PC-3 (cell line): Measurements from ENCODE around the gene KPNA4. TPM values are rescaled to one million over a fixed set of nuclear protein-coding genes. Genes with fewer than 3 reads are reported as not detected.
"Not testable (repeated sequence)": the region's sequence is repeated elsewhere in the genome, so short reads cannot be mapped to it uniquely, and the experiment has no call there.

Source experiments
- ATAC-seq: fragments of 200-7000 bp; cut with Tn5 transposase; 2 replicates; pipeline ENCODE4 v1.9.1; 2020; ENCODE audit warnings: mild to moderate bottlenecking, moderate library complexity
- BruUV-seq: library from RNA; stranded (reverse); fragments of 400-500 nt; replicated peaks from 2 replicates; lab custom pipeline; 2021; lab: Mats Ljungman, UMichigan
- CTCF ChIA-PET: fragments of 300-600 bp; sonication (Branson Sonifier 250); formaldehyde crosslinking; loops from one replicate; lab custom pipeline; 2022; ENCODE audit warnings: antibody characterized with exemption; lab: Charles Lee
- POLR2A ChIA-PET: fragments of 300-600 bp; sonication (Branson Sonifier 250); formaldehyde crosslinking; loops from one replicate; lab custom pipeline; 2022; ENCODE audit warnings: antibody characterized with exemption; ENCODE audit not compliant: unreplicated experiment; lab: Charles Lee
- DNase-seq: peaks from one replicate; pipeline ENCODE4 v3.0.0-alpha.2; 2015
- H2AFZ ChIP-seq: fragments of 300-600 bp; sonication (generic); 2 replicates; pipeline ENCODE4 v1.6.0; 2016; ENCODE audit warnings: antibody characterized with exemption, low read length
- H3F3A ChIP-seq: fragments of 300-600 bp; sonication (generic); one replicate; pipeline ENCODE4 v1.6.0; 2017; ENCODE audit warnings: antibody characterized with exemption, low read length, control low read depth, mild to moderate bottlenecking; ENCODE audit not compliant: unreplicated experiment
- H3K27ac ChIP-seq: fragments of 300-600 bp; sonication (generic); 2 replicates; pipeline ENCODE4 v1.5.1; 2016; ENCODE audit warnings: mild to moderate bottlenecking, low read length
- H3K27me3 ChIP-seq: fragments of 300-600 bp; sonication (generic); 2 replicates; pipeline ENCODE4 v1.6.1; 2016; ENCODE audit warnings: low read length, mixed read lengths
- H3K36me3 ChIP-seq: fragments of 300-600 bp; sonication (generic); 2 replicates; pipeline ENCODE4 v1.6.1; 2016; ENCODE audit warnings: low read depth, mixed run types, low read length, mixed read lengths
- H3K4me1 ChIP-seq: fragments of 300-600 bp; sonication (generic); 2 replicates; pipeline ENCODE4 v1.5.1; 2016; ENCODE audit warnings: low read length; ENCODE audit not compliant: insufficient read depth
- H3K4me2 ChIP-seq: fragments of 300-600 bp; sonication (generic); 2 replicates; pipeline ENCODE4 v1.6.0; 2016; ENCODE audit warnings: low read length
- H3K4me3 ChIP-seq: fragments of 300-600 bp; sonication (generic); 2 replicates; pipeline ENCODE4 v1.5.1; 2016; ENCODE audit warnings: mild to moderate bottlenecking, low read length, mixed read lengths
- H3K79me2 ChIP-seq: fragments of 300-600 bp; sonication (generic); 2 replicates; pipeline ENCODE4 v1.6.1; 2017; ENCODE audit warnings: low read length, mixed read lengths
- H3K9ac ChIP-seq: fragments of 300-600 bp; sonication (generic); 2 replicates; pipeline ENCODE4 v1.6.0; 2016; ENCODE audit warnings: mild to moderate bottlenecking, low read length
- H3K9me2 ChIP-seq: fragments of 300-600 bp; sonication (generic); replicated peaks from 2 replicates; pipeline ENCODE4 v1.6.1; 2016; ENCODE audit warnings: mixed run types, low read length, mixed read lengths
- H3K9me3 ChIP-seq: fragments of 300-600 bp; sonication (generic); 2 replicates; pipeline ENCODE4 v1.6.1; 2016; ENCODE audit warnings: low read length, mixed read lengths
- H4K20me1 ChIP-seq: fragments of 300-600 bp; sonication (generic); 2 replicates; pipeline ENCODE4 v1.6.1; 2016; ENCODE audit warnings: low read length, mixed read lengths
- CTCF ChIP-seq: fragments of 300-600 bp; sonication (generic); conservative IDR thresholded peaks from 2 replicates; pipeline ENCODE4 v1.5.1; 2017; ENCODE audit warnings: antibody characterized with exemption, low read depth, mild to moderate bottlenecking, low read length
- EZH2 ChIP-seq: fragments of 300-600 bp; sonication (generic); IDR thresholded peaks from one replicate; pipeline ENCODE4 v1.6.1; 2017; ENCODE audit warnings: antibody characterized with exemption, mild to moderate bottlenecking, low read length; ENCODE audit not compliant: unreplicated experiment
- EZH2phosphoT487 ChIP-seq: fragments of 300-600 bp; sonication (generic); IDR thresholded peaks from 2 replicates; pipeline ENCODE4 v1.6.1; 2018; ENCODE audit warnings: mild to moderate bottlenecking, antibody characterized with exemption, low read length, borderline replicate concordance
- intact Hi-C: fragments of 100-400 bp; cut with micrococcal nuclease; formaldehyde crosslinking; loops from 2 replicates; pipeline ENCODE4 v1.9.0; 2023
- total RNA-seq: library from RNA; depleted of rRNA; stranded (reverse); fragments of >200 nt; gene quantifications from 2 replicates; pipeline ENCODE4 v1.2.3, GENCODE V29; 2014

Gene KPNA4
- total RNA-seq, 1 experiment from 2014 or later, result 31.5 TPM

- Histone ChIP-seq H3K9ac (no peak overlapping the region), H3K79me2 (no peaks in the 10 kb centered on the region), H3K4me3 (no peak overlapping the region), H3K4me1 (peaks cover 11% of the 10 kb centered on the region), H3K9me2 (no peaks in the 10 kb centered on the region), H3K27ac (no peak overlapping the region), H3K4me2 (no peak overlapping the region), H3F3A (no peaks in the 10 kb centered on the region), H2AFZ (no peak overlapping the region), H3K27me3 (no peaks in the 10 kb centered on the region), H3K36me3 (no peaks in the 10 kb centered on the region), H3K9me3 (no peaks in the 10 kb centered on the region), H4K20me1 (no peaks in the 10 kb centered on the region)
- ChIA-PET POLR2A (no interaction called here), CTCF (interaction anchor here (0.6 kb wide), 1 partner anchor 40 kb away, joined by 3 read pairs; no protein-coding TSS in a partner anchor)
- TF ChIP-seq EZH2 (no peak), EZH2phosphoT487 (no peak), CTCF (no peak)
- BruUV-seq, result no TSS peak
- ATAC-seq (no peak), DNase-seq (no peak)
- intact Hi-C loops, result loop anchor here (1.0 to 5.0 kb wide), 7 partner anchors 66 to 846 kb away; no protein-coding TSS in a partner anchor
Measured at GRCh38 chr3:160576621-160577020, 11.2 kb upstream of the KPNA4 start.

GRCh38 chr3:160575589-160575988, 10.2 kb upstream of the KPNA4 start:
- no peak overlapping the region for H3K4me3 ChIP-seq
- POLR2A ChIA-PET, result interaction anchor here (0.5 kb wide), 2 partner anchors 10 to 14 kb away, joined by 3 to 4 read pairs; no protein-coding TSS in a partner anchor
- H3K9me2 ChIP-seq, result no peaks in the 10 kb centered on the region
- TF ChIP-seq EZH2phosphoT487 (no peak), CTCF (no peak), EZH2 (no peak)
- no peak overlapping the region for H2AFZ ChIP-seq
- H3K9ac ChIP-seq, result no peak overlapping the region
- H3K36me3 ChIP-seq, result no peaks in the 10 kb centered on the region
- no peak overlapping the region for H3K4me2 ChIP-seq
- ATAC-seq (no peak), DNase-seq (no peak)
- H3K4me1 ChIP-seq, result peaks cover 11% of the 10 kb centered on the region
- H3F3A ChIP-seq, result no peaks in the 10 kb centered on the region
- H3K27me3 ChIP-seq, result no peaks in the 10 kb centered on the region
- H3K27ac ChIP-seq, result no peak overlapping the region
- H3K79me2 ChIP-seq, result no peaks in the 10 kb centered on the region
- no TSS peak for BruUV-seq
- intact Hi-C loops, result loop anchor here (5.0 kb wide), 3 partner anchors 67 to 847 kb away; no protein-coding TSS in a partner anchor
- CTCF ChIA-PET, result no interaction called here
- no peaks in the 10 kb centered on the region for H4K20me1 ChIP-seq
- no peaks in the 10 kb centered on the region for H3K9me3 ChIP-seq

DNA sequence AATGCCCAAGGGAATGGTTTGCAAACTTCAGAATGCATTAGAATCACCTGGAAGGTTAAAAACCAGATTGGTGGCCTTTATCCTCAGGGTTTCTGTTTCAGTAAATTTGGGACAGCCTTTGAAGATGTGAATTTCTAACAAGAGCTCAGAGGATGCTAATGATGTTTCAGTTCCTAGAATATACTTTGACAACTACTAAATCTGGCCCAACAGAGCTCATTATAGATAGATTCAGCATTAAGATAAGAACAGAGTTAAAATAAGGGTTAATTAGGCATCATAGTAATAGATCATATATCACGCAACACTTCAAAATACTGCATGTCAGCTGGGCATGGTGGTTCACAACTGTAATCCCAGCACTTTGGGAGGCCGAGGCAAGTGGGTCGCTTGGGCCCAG, 9.3 kb upstream of the KPNA4 start:
- ATAC-seq, result no peak
- no peaks in the 10 kb centered on the region for H3K9me2 ChIP-seq
- TF ChIP-seq CTCF (no peak), EZH2phosphoT487 (no peak), EZH2 (no peak)
- no peak overlapping the region for H2AFZ ChIP-seq
- H3K27me3 ChIP-seq, result no peaks in the 10 kb centered on the region
- H3K9me3 ChIP-seq, result no peaks in the 10 kb centered on the region
- no peak overlapping the region for H3K4me2 ChIP-seq
- intact Hi-C loops, result loop anchor here (5.0 kb wide), 3 partner anchors 68 to 848 kb away; no protein-coding TSS in a partner anchor
- H3K9ac ChIP-seq, result no peak overlapping the region
- H3K4me1 ChIP-seq, result peaks cover 11% of the 10 kb centered on the region
- DNase-seq, result no peak
- no peaks in the 10 kb centered on the region for H3K36me3 ChIP-seq
- POLR2A ChIA-PET, result no interaction called here
- H4K20me1 ChIP-seq, result no peaks in the 10 kb centered on the region
- H3K79me2 ChIP-seq, result no peaks in the 10 kb centered on the region
- no TSS peak for BruUV-seq
- no peak overlapping the region for H3K27ac ChIP-seq
- no peaks in the 10 kb centered on the region for H3F3A ChIP-seq
- H3K4me3 ChIP-seq, result no peak overlapping the region
- CTCF ChIA-PET, result interaction anchor here (0.7 kb wide), 1 partner anchor 21 kb away, joined by 16 read pairs; no protein-coding TSS in a partner anchor

GRCh38 chr3:160573955-160574525, 8.7 kb upstream of the KPNA4 start:
- DNase-seq, H3K9ac ChIP-seq, H2AFZ ChIP-seq, POLR2A ChIA-PET, H3K27me3 ChIP-seq, H3K9me2 ChIP-seq, H3K9me3 ChIP-seq, H3F3A ChIP-seq, H4K20me1 ChIP-seq, H3K4me2 ChIP-seq, H3K36me3 ChIP-seq, intact Hi-C loops, H3K4me3 ChIP-seq, H3K27ac ChIP-seq, CTCF ChIA-PET, ATAC-seq, BruUV-seq, H3K79me2 ChIP-seq: not testable (repeated sequence)
- H3K4me1 ChIP-seq, result peaks cover 11% of the 10 kb centered on the region
